ENCODE measurements around the gene PKDREJ.
"Not testable (repeated sequence)": the region's sequence is repeated elsewhere in the genome, so short reads cannot be mapped to it uniquely, and the experiment has no call there.

Gene PKDREJ

GRCh38 chr22:46263216-46263590, at the start of gene PKDREJ:
TSS of gene PKDREJ (minus strand) at chr22:46263343. CDS start at chr22:46263322, 21 bp downstream.
- no peak for DNase-seq (ENCODE audit: low read depth)
- H3K4me3 ChIP-seq (ENCODE audit: low read depth, low read length), result no peak within 1 kb of the TSS

GRCh38 chr22:46312848-46313247, 49.7 kb upstream of the PKDREJ start:
- not testable (repeated sequence) for DNase-seq (ENCODE audit: low read depth); H3K4me3 ChIP-seq (ENCODE audit: low read depth, low read length)

GRCh38 chr22:46312056-46312455, 48.9 kb upstream of the PKDREJ start:
- H3K4me3 ChIP-seq (ENCODE audit: low read depth, low read length), result no peak overlapping the region
- DNase-seq (ENCODE audit: low read depth), result no peak

GRCh38 chr22:46309526-46310085, 46.5 kb upstream of the PKDREJ start:
- DNase-seq (ENCODE audit: low read depth), result no peak
- H3K4me3 ChIP-seq (ENCODE audit: low read depth, low read length), result no peak overlapping the region

- no peak overlapping the region for H3K4me3 ChIP-seq (ENCODE audit: low read depth, low read length)
- DNase-seq (ENCODE audit: low read depth), result no peak
Measured at GRCh38 chr22:46308283-46308988, 45.3 kb upstream of the PKDREJ start.

- no peak for DNase-seq (ENCODE audit: low read depth)
- H3K4me3 ChIP-seq (ENCODE audit: low read depth, low read length), result no peak overlapping the region
Measured at GRCh38 chr22:46303347-46303965, 40.3 kb upstream of the PKDREJ start.

- H3K4me3 ChIP-seq (ENCODE audit: low read depth, low read length), result no peak overlapping the region
- no peak for DNase-seq (ENCODE audit: low read depth)
Measured at GRCh38 chr22:46300491-46300890, 37.3 kb upstream of the PKDREJ start.

- no peak overlapping the region for H3K4me3 ChIP-seq (ENCODE audit: low read depth, low read length)
- no peak for DNase-seq (ENCODE audit: low read depth)
Measured at GRCh38 chr22:46299101-46299500, 36.0 kb upstream of the PKDREJ start.

GRCh38 chr22:46297151-46297812, 34.1 kb upstream of the PKDREJ start:
- no peak for DNase-seq (ENCODE audit: low read depth)
- H3K4me3 ChIP-seq (ENCODE audit: low read depth, low read length), result peak overlapping the region; percentile 85

GRCh38 chr22:46296257-46297150, 33.4 kb upstream of the PKDREJ start, which contains the start of gene GTSE1:
TSS of gene GTSE1 (plus strand) at chr22:46296870. CDS start at chr22:46297401, 531 bp downstream.
- DNase-seq (ENCODE audit: low read depth), result peak; percentile 81
- H3K4me3 ChIP-seq (ENCODE audit: low read depth, low read length), result peak within 1 kb of the TSS; percentile 85

GRCh38 chr22:46295277-46295971, 32.3 kb upstream of the PKDREJ start:
- peak overlapping the region; percentile 85 for H3K4me3 ChIP-seq (ENCODE audit: low read depth, low read length)
- DNase-seq (ENCODE audit: low read depth), result no peak

GRCh38 chr22:46294784-46295183, 31.6 kb upstream of the PKDREJ start:
- no peak for DNase-seq (ENCODE audit: low read depth)
- no peak overlapping the region for H3K4me3 ChIP-seq (ENCODE audit: low read depth, low read length)

- no peak for DNase-seq (ENCODE audit: low read depth)
- no peak overlapping the region for H3K4me3 ChIP-seq (ENCODE audit: low read depth, low read length)
Measured at GRCh38 chr22:46293577-46294260, 30.6 kb upstream of the PKDREJ start.

- no peak for DNase-seq (ENCODE audit: low read depth)
- no peak overlapping the region for H3K4me3 ChIP-seq (ENCODE audit: low read depth, low read length)
Measured at GRCh38 chr22:46292732-46293131, 29.6 kb upstream of the PKDREJ start.

GRCh38 chr22:46292173-46292572, 29.0 kb upstream of the PKDREJ start:
- no peak for DNase-seq (ENCODE audit: low read depth)
- H3K4me3 ChIP-seq (ENCODE audit: low read depth, low read length), result no peak overlapping the region

- DNase-seq (ENCODE audit: low read depth), result no peak
Measured at GRCh38 chr22:46290843-46291785, 28.0 kb upstream of the PKDREJ start.

GRCh38 chr22:46290121-46290842, 27.1 kb upstream of the PKDREJ start:
- no peak for DNase-seq (ENCODE audit: low read depth)
- H3K4me3 ChIP-seq (ENCODE audit: low read depth, low read length), result no peak overlapping the region

More at GRCh38 chr22:46290843-46291785, 28.0 kb upstream of the PKDREJ start:
- H3K4me3 ChIP-seq (ENCODE audit: low read depth, low read length), result no peak overlapping the region

Measured in skeletal muscle cell (primary cell).